Upper lobe of right lung (tissue), 1 donor: ENCODE data around the gene NISCH. TPM values are rescaled to one million over a fixed set of nuclear protein-coding genes. Genes with fewer than 3 reads are reported as not detected.

Experiments
- ATAC-seq: fragments of 200-7000 bp; cut with Tn5 transposase; one replicate; pipeline ENCODE4 v1.9.1; 2020; ENCODE audit warnings: mild to moderate bottlenecking, moderate library complexity
- DNase-seq: peaks from one replicate; pipeline ENCODE4 v3.0.0-alpha.2; 2020
- H3K27ac ChIP-seq: fragments of 200-600 bp; one replicate; pipeline ENCODE4 v1.8.0; 2022
- H3K27me3 ChIP-seq: fragments of 200-600 bp; one replicate; pipeline ENCODE4 v1.8.0; 2022; ENCODE audit warnings: mild to moderate bottlenecking
- H3K36me3 ChIP-seq: fragments of 200-600 bp; one replicate; pipeline ENCODE4 v1.8.0; 2022
- H3K4me1 ChIP-seq: fragments of 200-600 bp; one replicate; pipeline ENCODE4 v1.8.0; 2022
- H3K4me3 ChIP-seq: fragments of 200-600 bp; one replicate; pipeline ENCODE4 v1.8.0; 2022; ENCODE audit warnings: mild to moderate bottlenecking
- H3K9me3 ChIP-seq: fragments of 200-600 bp; one replicate; pipeline ENCODE4 v1.8.0; 2022
- CTCF ChIP-seq: fragments of 200-600 bp; IDR thresholded peaks from one replicate; pipeline ENCODE4 v1.8.0; 2022; ENCODE audit warnings: antibody characterized with exemption
- intact Hi-C: fragments of 100-400 bp; cut with DNase I; formaldehyde crosslinking; loops from one replicate; pipeline ENCODE4 v1.11.0; 2022
- total RNA-seq: library from RNA; stranded (reverse); fragmentation: NEBNext Ultra II Directional; extraction: Animal tissue kit (Norgen Biotek cat#: 25700); gene quantifications from one replicate; pipeline ENCODE4 v1.2.1, GENCODE V29; 2021
- donor health status: DM: no; HTN: yes; CAD: no; lungs with severe emphysema.

NISCH gene
- total RNA-seq, 1 donor from 2014 or later = 94.6 TPM

- intact Hi-C loops = no loop called here
- Histone ChIP-seq H3K36me3 (no peaks in the 10 kb centered on the region), H3K27ac (no peak overlapping the region), H3K9me3 (no peaks in the 10 kb centered on the region), H3K4me3 (peak overlapping the region; percentile 21), H3K4me1 (peaks cover 5% of the 10 kb centered on the region), H3K27me3 (no peaks in the 10 kb centered on the region)
- DNase-seq (no peak), ATAC-seq (no peak)
- no peak for TF ChIP-seq CTCF
Observed at GRCh38 chr3:52443268-52443610, 12.2 kb upstream of the NISCH start.

GRCh38 chr3:52443791-52444687 lies 11.4 kb upstream of the NISCH start:
- DNase-seq = peak; percentile 66
- H3K27ac ChIP-seq = no peak overlapping the region
- peaks cover 5% of the 10 kb centered on the region for H3K4me1 ChIP-seq
- no peaks in the 10 kb centered on the region for H3K9me3 ChIP-seq
- no peak for TF ChIP-seq CTCF
- no peak for ATAC-seq
- H3K27me3 ChIP-seq = no peaks in the 10 kb centered on the region
- intact Hi-C loops = no loop called here
- H3K36me3 ChIP-seq = no peaks in the 10 kb centered on the region
- H3K4me3 ChIP-seq = peak overlapping the region; percentile 21

GRCh38 chr3:52444860-52445793 lies 10.3 kb upstream of the NISCH start, which contains the start of gene SEMA3G:
Gene SEMA3G, minus strand, starts transcription at chr3:52445103. Its CDS starts 76 bp downstream, at chr3:52445027.
- Histone ChIP-seq H3K27ac (no peak within 1 kb of the TSS), H3K4me3 (peak within 1 kb of the TSS; percentile 28)
- intact Hi-C loops = no loop called here

GRCh38 chr3:52446042-52446441 lies 9.4 kb upstream of the NISCH start:
- ATAC-seq = no peak
- Histone ChIP-seq H3K27ac (no peak overlapping the region), H3K27me3 (no peaks in the 10 kb centered on the region), H3K36me3 (no peaks in the 10 kb centered on the region), H3K4me3 (no peak overlapping the region), H3K4me1 (peaks cover 5% of the 10 kb centered on the region), H3K9me3 (no peaks in the 10 kb centered on the region)
- intact Hi-C loops = no loop called here
- no peak for TF ChIP-seq CTCF
- DNase-seq = no peak

More at GRCh38 chr3:52444860-52445793, 10.3 kb upstream of the NISCH start, which contains the start of gene SEMA3G:
- peak; percentile 68 for TF ChIP-seq CTCF
- Histone ChIP-seq H3K4me1 (peaks cover 5% of the 10 kb centered on the region), H3K9me3 (no peaks in the 10 kb centered on the region), H3K27me3 (no peaks in the 10 kb centered on the region), H3K36me3 (no peaks in the 10 kb centered on the region)
- ATAC-seq (peak; percentile 86), DNase-seq (peak; percentile 92)

- intact Hi-C loops = no loop called here
- no peaks in the 10 kb centered on the region for H3K36me3 ChIP-seq
Observed at GRCh38 chr3:52446631-52447511, 8.5 kb upstream of the NISCH start.

More at GRCh38 chr3:52446631-52447511, 8.5 kb upstream of the NISCH start:
- Histone ChIP-seq H3K4me3 (no peak overlapping the region), H3K27ac (no peak overlapping the region), H3K4me1 (peaks cover 5% of the 10 kb centered on the region), H3K9me3 (no peaks in the 10 kb centered on the region), H3K27me3 (no peaks in the 10 kb centered on the region)
- ATAC-seq (peak; percentile 61), DNase-seq (peak; percentile 73)
- no peak for TF ChIP-seq CTCF
